GM19099 (cell line): ENCODE results near the gene PLXNC1.

Experiments
- POLR2A ChIP-seq: IDR thresholded peaks from 3 replicates; pipeline ENCODE4 v1.6.1; 2011; ENCODE audit warnings: low read depth; ENCODE audit not compliant: insufficient read length; ENCODE audit errors: extremely low read depth

PLXNC1 gene

GRCh38 chr12:94191811-94192210 is 43.4 kb downstream of the PLXNC1 start:
- no peak for TF ChIP-seq POLR2A

GRCh38 chr12:94192506-94192905 is 44.1 kb downstream of the PLXNC1 start:
- TF ChIP-seq POLR2A = no peak

GRCh38 chr12:94193168-94193567 is 44.8 kb downstream of the PLXNC1 start:
- no peak for TF ChIP-seq POLR2A

- no peak for TF ChIP-seq POLR2A
Measured at GRCh38 chr12:94195483-94195882, 47.1 kb downstream of the PLXNC1 start.

- no peak for TF ChIP-seq POLR2A
Measured at GRCh38 chr12:94198469-94198868, 50.1 kb downstream of the PLXNC1 start.

- no peak for TF ChIP-seq POLR2A
Measured at GRCh38 chr12:94198872-94199271, 50.5 kb downstream of the PLXNC1 start.

GRCh38 chr12:94200069-94200468 is 51.7 kb downstream of the PLXNC1 start:
- no peak for TF ChIP-seq POLR2A

- no peak for TF ChIP-seq POLR2A
Measured at GRCh38 chr12:94200695-94201094, 52.3 kb downstream of the PLXNC1 start.

- no peak for TF ChIP-seq POLR2A
Measured at GRCh38 chr12:94202245-94203180, 54.1 kb downstream of the PLXNC1 start.

GRCh38 chr12:94203181-94203546 is 54.8 kb downstream of the PLXNC1 start:
- no peak for TF ChIP-seq POLR2A

- no peak for TF ChIP-seq POLR2A
Measured at GRCh38 chr12:94203796-94204195, 55.4 kb downstream of the PLXNC1 start.

GRCh38 chr12:94204499-94205247 is 56.3 kb downstream of the PLXNC1 start:
- peak; percentile 28 for TF ChIP-seq POLR2A

GRCh38 chr12:94205822-94206221 is 57.4 kb downstream of the PLXNC1 start:
- TF ChIP-seq POLR2A = no peak

- no peak for TF ChIP-seq POLR2A
Measured at GRCh38 chr12:94206886-94207285, 58.5 kb downstream of the PLXNC1 start.

- no peak for TF ChIP-seq POLR2A
Measured at GRCh38 chr12:94207467-94207848, 59.1 kb downstream of the PLXNC1 start.
